Suprapubic skin (tissue), 3 donors: ENCODE data around the gene SH2D3C.

Experiments used
- CTCF ChIP-seq, 2 donors: fragments of 200-600 bp in 1 of 2; fragments of 450-650 bp in 1 of 2; sonication (generic) in 1 of 2; IDR thresholded peaks; one replicate each; pipeline ENCODE4 v1.5.1; 2016 to 2019; ENCODE audit warnings: antibody characterized with exemption in 2 of 2, mild to moderate bottlenecking in 1 of 2, moderate library complexity in 1 of 2
- POLR2AphosphoS5 ChIP-seq, 3 donors: sonication (generic); formaldehyde crosslinking; IDR thresholded peaks; one replicate each; pipeline ENCODE4 v1.6.1; 2017; ENCODE audit warnings: antibody characterized with exemption in 3 of 3

- TF ChIP-seq CTCF (IDR thresholded peaks at IDR 0.05) (no peak), POLR2AphosphoS5 (IDR thresholded peaks at IDR 0.05) (no peak)
Observed at GRCh38 chr9:127761491-127761956, 16.9 kb downstream of the SH2D3C start.
